Endothelial cell of umbilical vein (primary cell): Measurements from ENCODE around the gene CRB1. TPM values are rescaled to one million over a fixed set of nuclear protein-coding genes. Genes with fewer than 3 reads are reported as not detected.

Source experiments
- BruUV-seq: library from RNA; stranded (reverse); fragments of 400-500 nt; replicated peaks from 2 replicates; lab custom pipeline; 2021; lab: Mats Ljungman, UMichigan
- CTCF ChIA-PET: fragments of 300-600, 350-600 bp; sonication (Branson Sonifier 250); formaldehyde crosslinking; loops from one replicate; lab custom pipeline; 2021; ENCODE audit warnings: antibody characterized with exemption, inconsistent platforms; lab: Charles Lee
- POLR2A ChIA-PET: fragments of 300-600, 350-600 bp; sonication (Branson Sonifier 250); formaldehyde crosslinking; loops from one replicate; lab custom pipeline; 2021; ENCODE audit warnings: antibody characterized with exemption, inconsistent platforms; lab: Charles Lee
- DNase-seq: peaks from one replicate; pipeline ENCODE4 v3.0.0-alpha.2; 2011; ENCODE audit warnings: low read depth, low spot score
- FAIRE-seq: peaks from 2 replicates; lab custom pipeline; 2011; peaks lifted over from hg19 to GRCh38; lab: Jason Lieb, UNC
- H2AFZ ChIP-seq: 2 replicates; pipeline ENCODE4 v1.6.0; 2012; ENCODE audit warnings: low read depth, low read length, control low read depth, inconsistent platforms
- H3K27ac ChIP-seq: 2 replicates; pipeline ENCODE4 v1.5.1; 2011; ENCODE audit warnings: low read depth, mild to moderate bottlenecking, control low read depth, low read length, moderate library complexity; ENCODE audit not compliant: insufficient read depth
- H3K27me3 ChIP-seq, 2 experiments: 2 replicates each; pipeline versions ENCODE4 v1.6.0 to v1.6.1; 2011; ENCODE audit warnings: low read length in 2 of 2, mixed read lengths in 1 of 2; ENCODE audit not compliant: control insufficient read depth in 2 of 2, insufficient read depth in 2 of 2
- H3K36me3 ChIP-seq, 2 experiments: 2 replicates in 1 of 2; 3 replicates in 1 of 2; pipeline ENCODE4 v1.5.1; 2011; ENCODE audit warnings: low read length in 2 of 2, mild to moderate bottlenecking in 1 of 2, moderate library complexity in 1 of 2; ENCODE audit not compliant: control insufficient read depth in 2 of 2, insufficient read depth in 2 of 2; ENCODE audit errors: extremely low read depth in 1 of 2
- H3K4me1 ChIP-seq: 3 replicates; pipeline ENCODE4 v1.5.1; 2011; ENCODE audit warnings: mild to moderate bottlenecking, low read length; ENCODE audit not compliant: control insufficient read depth, insufficient read depth; ENCODE audit errors: extremely low read depth
- H3K4me2 ChIP-seq: 2 replicates; pipeline ENCODE4 v1.6.1; 2011; ENCODE audit warnings: low read length, control low read depth, mixed read lengths; ENCODE audit not compliant: insufficient read depth
- H3K4me3 ChIP-seq, 3 experiments: fragments of 200-600 bp in 1 of 3; sonication (generic), shearing (Covaris generic) in 1 of 3; replicated peaks in 1 of 3; 2 replicates each; pipeline ENCODE4 v1.5.1; 2011 to 2016; ENCODE audit warnings: control low read depth in 3 of 3, low read length in 3 of 3, mild to moderate bottlenecking in 2 of 3, inconsistent platforms in 1 of 3, low read depth in 1 of 3, moderate library complexity in 1 of 3; ENCODE audit not compliant: insufficient read depth in 1 of 3
- H3K79me2 ChIP-seq: 2 replicates; pipeline ENCODE4 v1.6.0; 2012; ENCODE audit warnings: low read length, inconsistent platforms; ENCODE audit not compliant: control insufficient read depth, insufficient read depth
- H3K9ac ChIP-seq: replicated peaks from 2 replicates; pipeline ENCODE3; 2011; ENCODE audit warnings: low read length, control low read depth; ENCODE audit not compliant: insufficient read depth; ENCODE audit errors: extremely low read depth
- H3K9me1 ChIP-seq: replicated peaks from 3 replicates; pipeline ENCODE4 v1.6.0; 2011; ENCODE audit warnings: mild to moderate bottlenecking, low read length; ENCODE audit not compliant: control insufficient read depth, insufficient read depth; ENCODE audit errors: extremely low read depth
- H3K9me3 ChIP-seq: replicated peaks from 2 replicates; pipeline ENCODE4 v1.5.1; 2012; ENCODE audit warnings: low read length, inconsistent platforms; ENCODE audit not compliant: control insufficient read depth, insufficient read depth
- H4K20me1 ChIP-seq: replicated peaks from 2 replicates; pipeline ENCODE3; 2011; ENCODE audit warnings: mild to moderate bottlenecking, low read length; ENCODE audit not compliant: control insufficient read depth, insufficient read depth; ENCODE audit errors: extremely low read depth
- EZH2 ChIP-seq: IDR thresholded peaks from 2 replicates; pipeline ENCODE4 v1.6.1; 2012; ENCODE audit warnings: borderline replicate concordance, low read depth, mild to moderate bottlenecking, moderate library complexity, low read length, inconsistent platforms; ENCODE audit not compliant: severe bottlenecking
- FOS ChIP-seq: IDR thresholded peaks from 2 replicates; pipeline ENCODE4 v1.6.1; 2011; ENCODE audit warnings: mild to moderate bottlenecking, low read length, moderate library complexity, borderline replicate concordance; ENCODE audit not compliant: insufficient read depth
- GATA2 ChIP-seq: IDR thresholded peaks from 2 replicates; pipeline ENCODE4 v1.7.0; 2011; ENCODE audit warnings: low read depth, mild to moderate bottlenecking, moderate library complexity, mixed read lengths, low read length; ENCODE audit not compliant: insufficient read length, insufficient read depth
- JUN ChIP-seq: IDR thresholded peaks from 2 replicates; pipeline ENCODE4 v1.6.1; 2011; ENCODE audit warnings: borderline replicate concordance, low read depth; ENCODE audit not compliant: insufficient read length, insufficient read depth
- MYC ChIP-seq: IDR thresholded peaks from one replicate; pipeline ENCODE4 v1.6.1; 2011; ENCODE audit warnings: mild to moderate bottlenecking, low read depth, low read length
- POLR2A ChIP-seq: IDR thresholded peaks from 2 replicates; pipeline ENCODE4 v1.6.1; 2012; ENCODE audit warnings: low read depth, mild to moderate bottlenecking, control low read depth, low read length
- POLR2AphosphoS5 ChIP-seq: IDR thresholded peaks from 2 replicates; pipeline ENCODE4 v1.6.1; 2012; ENCODE audit warnings: low read depth, mild to moderate bottlenecking, control low read depth, low read length, moderate library complexity; ENCODE audit not compliant: insufficient read depth
- dilution Hi-C: fragments of 300-500 bp; cut with MboI; formaldehyde crosslinking; loops from one replicate; pipeline ENCODE4 v1.15.0; 2019; ENCODE audit warnings: low sequenced_read_pairs; ENCODE audit not compliant: extremely low pct_ligation_motif_present
- intact Hi-C: fragments of 100-400 bp; cut with micrococcal nuclease; formaldehyde crosslinking; loops from one replicate; pipeline ENCODE4 v1.10.0; 2022
- polyA plus RNA-seq, 4 experiments: library from polyadenylated mRNA; depleted of rRNA in 3 of 4; stranded (reverse) in 3 of 4; unstranded in 1 of 4; fragments of >200 nt; gene quantifications; 2 replicates each; pipeline versions ENCODE4 v1.2.1 to v1.2.3, GENCODE V29; 2011 to 2012; ENCODE audit warnings: missing spikeins in 1 of 4
- total RNA-seq: library from RNA; stranded (reverse); gene quantifications from 2 replicates; pipeline ENCODE4 v1.2.3, GENCODE V29; 2021
- TF ChIP-seq, protein P1 (sequence below), 2 donors: IDR thresholded peaks; 1 replicate in 1 of 2; 2 replicates in 1 of 2; pipeline ENCODE4 v1.5.1; 2011; ENCODE audit warnings: low read length in 2 of 2, mild to moderate bottlenecking in 2 of 2, moderate library complexity in 2 of 2, control low read depth in 1 of 2, inconsistent platforms in 1 of 2, low read depth in 1 of 2; ENCODE audit not compliant: insufficient read depth in 1 of 2; ENCODE audit errors: extremely low read depth in 1 of 2
- TF ChIP-seq, protein P2 (sequence below): IDR thresholded peaks from 2 replicates; pipeline ENCODE4 v1.6.1; 2011; ENCODE audit not compliant: insufficient read depth, insufficient read length

CRB1 gene
- total and polyA plus RNA-seq, 2 donors (not counting 3 experiments of a cell fraction or from before 2014, with no cell fraction given) = not detected

DNA sequence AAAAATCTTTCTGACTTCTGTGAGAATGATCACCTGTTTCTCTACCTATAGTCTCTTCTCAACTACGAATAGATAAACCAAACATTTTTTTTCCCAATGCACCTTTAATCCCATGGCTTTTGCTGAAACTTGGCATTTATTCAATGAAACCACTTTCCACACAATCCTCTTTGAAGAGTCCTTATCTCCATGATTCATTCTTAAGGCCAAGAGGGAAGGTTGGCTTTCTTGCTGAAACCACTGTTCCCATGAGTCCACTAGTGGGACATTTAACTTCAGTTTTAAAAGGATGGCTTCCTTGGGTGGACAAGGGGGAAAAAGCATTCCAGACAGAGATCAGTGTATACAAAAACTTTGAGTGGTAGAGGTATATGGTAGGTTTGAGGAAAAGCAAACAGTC lies 73.6 kb downstream of the CRB1 start:
- TF ChIP-seq, protein P1, sequence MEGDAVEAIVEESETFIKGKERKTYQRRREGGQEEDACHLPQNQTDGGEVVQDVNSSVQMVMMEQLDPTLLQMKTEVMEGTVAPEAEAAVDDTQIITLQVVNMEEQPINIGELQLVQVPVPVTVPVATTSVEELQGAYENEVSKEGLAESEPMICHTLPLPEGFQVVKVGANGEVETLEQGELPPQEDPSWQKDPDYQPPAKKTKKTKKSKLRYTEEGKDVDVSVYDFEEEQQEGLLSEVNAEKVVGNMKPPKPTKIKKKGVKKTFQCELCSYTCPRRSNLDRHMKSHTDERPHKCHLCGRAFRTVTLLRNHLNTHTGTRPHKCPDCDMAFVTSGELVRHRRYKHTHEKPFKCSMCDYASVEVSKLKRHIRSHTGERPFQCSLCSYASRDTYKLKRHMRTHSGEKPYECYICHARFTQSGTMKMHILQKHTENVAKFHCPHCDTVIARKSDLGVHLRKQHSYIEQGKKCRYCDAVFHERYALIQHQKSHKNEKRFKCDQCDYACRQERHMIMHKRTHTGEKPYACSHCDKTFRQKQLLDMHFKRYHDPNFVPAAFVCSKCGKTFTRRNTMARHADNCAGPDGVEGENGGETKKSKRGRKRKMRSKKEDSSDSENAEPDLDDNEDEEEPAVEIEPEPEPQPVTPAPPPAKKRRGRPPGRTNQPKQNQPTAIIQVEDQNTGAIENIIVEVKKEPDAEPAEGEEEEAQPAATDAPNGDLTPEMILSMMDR (IDR thresholded peaks at IDR 0.05; ENCODE audit: extremely low read depth in 1 of 2, insufficient read depth in 1 of 2, low read depth in 1 of 2, low read length in 2 of 2) = no peak
- TF ChIP-seq JUN (no peak), GATA2 (no peak), FOS (no peak), POLR2A (no peak), EZH2 (no peak), POLR2AphosphoS5 (no peak), MYC (no peak)
- TF ChIP-seq, protein P2, sequence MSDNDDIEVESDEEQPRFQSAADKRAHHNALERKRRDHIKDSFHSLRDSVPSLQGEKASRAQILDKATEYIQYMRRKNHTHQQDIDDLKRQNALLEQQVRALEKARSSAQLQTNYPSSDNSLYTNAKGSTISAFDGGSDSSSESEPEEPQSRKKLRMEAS = no peak
- Histone ChIP-seq H3K27me3 (peaks cover 1 to 2% of the 10 kb centered on the region in 2 experiments), H3K79me2 (no peaks in the 10 kb centered on the region), H3K27ac (no peak overlapping the region), H3K9ac (no peak overlapping the region), H4K20me1 (no peaks in the 10 kb centered on the region), H2AFZ (no peak overlapping the region), H3K4me1 (no peaks in the 10 kb centered on the region), H3K36me3 (no peaks in the 10 kb centered on the region), H3K9me3 (no peaks in the 10 kb centered on the region), H3K4me3 (no peak overlapping the region), H3K9me1 (no peaks in the 10 kb centered on the region), H3K4me2 (no peak overlapping the region)
- CTCF ChIA-PET = interaction anchor here (2.3 kb wide), 1 partner anchor 15 kb away, joined by 7 read pairs; no protein-coding TSS in a partner anchor
- dilution Hi-C loops = no loop called here
- intact Hi-C loops = no loop called here
- no TSS peak for BruUV-seq
- FAIRE-seq (no peak), DNase-seq (no peak)
- POLR2A ChIA-PET = no interaction called here
